GM10266 (cell line): ENCODE measurements around the gene PHKB.

Source experiments
- DNase-seq: peaks from one replicate; pipeline ENCODE4 v3.0.0; 2012; ENCODE audit errors: extremely low spot score
- CTCF ChIP-seq: IDR thresholded peaks from 2 replicates; pipeline ENCODE4 v1.5.1; 2012; ENCODE audit warnings: mild to moderate bottlenecking, low read depth; ENCODE audit not compliant: control insufficient read depth, insufficient read depth; ENCODE audit errors: missing control alignments

Gene PHKB

GRCh38 chr16:47611042-47611441 is 149.9 kb downstream of the PHKB start:
- no peak for DNase-seq
- no peak for TF ChIP-seq CTCF

- DNase-seq = no peak
- no peak for TF ChIP-seq CTCF
These were observed 150.8 kb downstream of the PHKB start for GRCh38 chr16:47611848-47612493.

- TF ChIP-seq CTCF = no peak
- DNase-seq = no peak
These were observed 151.6 kb downstream of the PHKB start for GRCh38 chr16:47612711-47613110.

- no peak for DNase-seq
- no peak for TF ChIP-seq CTCF
These were observed 152.1 kb downstream of the PHKB start for GRCh38 chr16:47613251-47613650.

- no peak for TF ChIP-seq CTCF
- no peak for DNase-seq
These were observed 156.6 kb downstream of the PHKB start for GRCh38 chr16:47617732-47618131.

- TF ChIP-seq CTCF = no peak
- DNase-seq = no peak
These were observed 161.5 kb downstream of the PHKB start for GRCh38 chr16:47622451-47623176.

- no peak for DNase-seq
- TF ChIP-seq CTCF = no peak
These were observed 163.4 kb downstream of the PHKB start for GRCh38 chr16:47624563-47624962.
